D341Med (cell line): Measurements from ENCODE around the gene CACNA2D4.
"Not testable (repeated sequence)": the region's sequence is repeated elsewhere in the genome, so short reads cannot be mapped to it uniquely, and the experiment has no call there.

Experiments used
- DNase-seq: peaks from one replicate; pipeline ENCODE4 v3.0.0; 2012; ENCODE audit warnings: low spot score

The CACNA2D4 gene, protein sequence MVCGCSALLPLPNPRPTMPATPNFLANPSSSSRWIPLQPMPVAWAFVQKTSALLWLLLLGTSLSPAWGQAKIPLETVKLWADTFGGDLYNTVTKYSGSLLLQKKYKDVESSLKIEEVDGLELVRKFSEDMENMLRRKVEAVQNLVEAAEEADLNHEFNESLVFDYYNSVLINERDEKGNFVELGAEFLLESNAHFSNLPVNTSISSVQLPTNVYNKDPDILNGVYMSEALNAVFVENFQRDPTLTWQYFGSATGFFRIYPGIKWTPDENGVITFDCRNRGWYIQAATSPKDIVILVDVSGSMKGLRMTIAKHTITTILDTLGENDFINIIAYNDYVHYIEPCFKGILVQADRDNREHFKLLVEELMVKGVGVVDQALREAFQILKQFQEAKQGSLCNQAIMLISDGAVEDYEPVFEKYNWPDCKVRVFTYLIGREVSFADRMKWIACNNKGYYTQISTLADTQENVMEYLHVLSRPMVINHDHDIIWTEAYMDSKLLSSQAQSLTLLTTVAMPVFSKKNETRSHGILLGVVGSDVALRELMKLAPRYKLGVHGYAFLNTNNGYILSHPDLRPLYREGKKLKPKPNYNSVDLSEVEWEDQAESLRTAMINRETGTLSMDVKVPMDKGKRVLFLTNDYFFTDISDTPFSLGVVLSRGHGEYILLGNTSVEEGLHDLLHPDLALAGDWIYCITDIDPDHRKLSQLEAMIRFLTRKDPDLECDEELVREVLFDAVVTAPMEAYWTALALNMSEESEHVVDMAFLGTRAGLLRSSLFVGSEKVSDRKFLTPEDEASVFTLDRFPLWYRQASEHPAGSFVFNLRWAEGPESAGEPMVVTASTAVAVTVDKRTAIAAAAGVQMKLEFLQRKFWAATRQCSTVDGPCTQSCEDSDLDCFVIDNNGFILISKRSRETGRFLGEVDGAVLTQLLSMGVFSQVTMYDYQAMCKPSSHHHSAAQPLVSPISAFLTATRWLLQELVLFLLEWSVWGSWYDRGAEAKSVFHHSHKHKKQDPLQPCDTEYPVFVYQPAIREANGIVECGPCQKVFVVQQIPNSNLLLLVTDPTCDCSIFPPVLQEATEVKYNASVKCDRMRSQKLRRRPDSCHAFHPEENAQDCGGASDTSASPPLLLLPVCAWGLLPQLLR

GRCh38 chr12:1918081-1918883, at the start of gene CACNA2D4:
Gene CACNA2D4, minus strand, starts transcription at chr12:1918652. Its CDS starts 179 bp downstream, at chr12:1918473.
- peak; percentile 93 for DNase-seq

DNA sequence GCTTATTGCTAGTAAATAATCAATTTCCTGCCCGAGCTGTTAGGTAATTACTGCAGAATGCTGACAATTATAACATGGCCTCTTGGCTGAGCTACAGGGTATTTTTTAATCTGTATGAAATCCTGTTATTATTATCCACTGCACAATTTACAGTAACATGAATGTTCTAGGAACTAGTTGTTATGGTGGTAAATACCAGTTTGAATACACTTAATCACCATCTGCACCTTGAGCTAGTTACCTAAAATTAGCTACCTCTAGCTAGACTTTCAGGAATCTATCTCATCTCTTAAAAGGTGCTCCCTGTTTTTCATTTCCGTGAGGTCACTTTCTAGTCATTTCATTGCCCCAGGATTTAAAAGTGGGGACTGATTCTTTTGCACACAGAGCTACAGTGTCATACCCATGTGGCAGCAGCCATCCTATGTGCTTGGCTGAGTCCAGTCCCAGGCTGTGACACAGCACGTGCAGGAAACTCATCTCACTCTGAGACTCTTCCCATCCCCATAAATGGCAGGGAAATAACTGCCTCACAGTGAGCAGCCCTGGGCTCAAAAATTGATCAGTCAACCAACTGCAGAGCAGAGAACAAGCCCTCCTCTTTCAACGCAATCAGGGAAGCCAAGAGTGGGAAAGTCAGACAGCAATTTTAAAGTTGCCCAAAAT, 48.2 kb upstream of the CACNA2D4 start:
- DNase-seq, result no peak

DNA sequence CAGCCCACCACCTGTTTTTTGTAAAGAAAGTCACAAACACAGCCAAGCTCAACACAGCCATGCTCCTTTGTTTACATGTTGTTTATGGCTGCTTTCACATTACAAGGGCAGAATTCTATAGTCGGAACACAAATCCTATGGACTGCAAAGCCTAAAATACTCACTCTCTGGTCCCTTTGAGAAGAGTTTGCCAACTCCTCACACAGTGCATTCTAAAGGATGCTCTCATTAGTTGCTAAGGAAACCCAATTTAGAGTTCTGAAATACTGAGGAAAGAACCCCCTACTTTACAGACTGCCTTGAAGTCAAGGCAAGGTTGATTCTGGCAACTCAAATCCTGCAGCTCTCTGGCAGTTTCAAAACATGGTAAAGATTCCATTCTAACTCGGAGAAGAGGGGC, 47.5 kb upstream of the CACNA2D4 start:
- no peak for DNase-seq

DNA sequence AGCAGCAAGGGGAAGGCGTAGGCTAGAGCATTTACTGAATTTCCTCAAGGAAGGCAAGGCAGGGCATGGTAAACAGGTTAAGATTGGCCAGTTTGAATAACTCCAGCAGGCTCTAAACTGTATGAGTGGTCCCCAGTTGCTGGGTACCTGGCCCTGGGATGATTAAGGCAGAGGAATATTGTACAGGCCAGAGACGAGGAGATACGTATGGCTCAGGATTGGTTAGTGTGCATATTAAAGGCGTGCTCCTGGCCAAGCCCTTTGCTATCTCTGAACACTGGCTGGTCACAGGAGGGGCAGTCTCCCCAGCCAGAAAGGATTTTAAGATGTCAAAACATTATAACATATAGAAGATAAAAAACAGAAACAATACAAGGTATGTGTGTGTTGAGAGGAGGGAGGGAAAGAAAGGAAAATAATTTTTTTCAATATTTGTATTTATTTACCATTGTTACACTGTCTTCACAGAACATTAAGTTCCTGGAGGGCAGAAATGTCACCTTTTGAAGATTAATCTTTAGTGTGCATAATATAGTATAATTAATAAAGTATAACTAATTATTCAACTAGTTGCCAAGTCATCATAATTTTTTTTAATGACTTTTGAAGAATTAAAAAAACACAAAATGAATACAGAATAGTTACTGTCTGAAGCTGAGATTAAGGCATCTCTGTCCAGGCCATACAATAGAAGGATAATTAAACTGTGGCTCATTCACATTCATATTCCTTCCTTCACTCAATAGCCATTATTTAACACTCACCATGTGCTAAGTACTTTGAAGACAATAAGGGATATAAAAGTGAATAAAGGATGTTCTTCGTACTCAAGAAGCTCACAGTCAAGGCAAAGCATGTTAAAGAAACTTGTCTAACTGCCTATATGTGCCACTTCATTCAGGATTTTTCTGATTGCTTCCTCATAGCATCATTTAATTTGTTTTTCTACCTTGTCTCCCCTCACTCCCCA, 43.9 kb upstream of the CACNA2D4 start:
- no peak for DNase-seq

- no peak for DNase-seq
Observed at GRCh38 chr12:1956716-1957115, 38.3 kb upstream of the CACNA2D4 start.

GRCh38 chr12:1949771-1950470, 31.5 kb upstream of the CACNA2D4 start:
- no peak for DNase-seq

DNA sequence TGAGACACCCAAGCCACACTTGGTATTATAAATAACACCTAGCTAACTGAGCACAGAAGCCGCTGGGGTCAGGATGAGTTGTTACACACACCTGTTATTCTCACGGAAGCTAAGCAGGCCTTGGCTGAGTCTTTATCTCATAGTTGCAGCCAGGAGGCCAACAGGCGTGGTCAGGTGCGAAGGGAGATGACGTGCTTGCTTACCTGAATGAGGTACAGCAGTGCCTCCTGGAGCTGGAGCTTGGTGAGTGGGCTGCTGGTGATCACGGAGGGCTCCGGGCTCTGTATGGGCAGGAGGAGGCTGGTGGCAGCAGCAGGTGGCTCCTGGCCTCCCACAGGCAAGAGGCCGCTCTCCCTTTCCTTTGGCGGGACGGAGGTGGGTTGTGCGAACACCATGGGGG, 30.4 kb upstream of the CACNA2D4 start:
- no peak for DNase-seq

- no peak for DNase-seq
Observed at GRCh38 chr12:1947081-1947480, 28.6 kb upstream of the CACNA2D4 start.

DNA sequence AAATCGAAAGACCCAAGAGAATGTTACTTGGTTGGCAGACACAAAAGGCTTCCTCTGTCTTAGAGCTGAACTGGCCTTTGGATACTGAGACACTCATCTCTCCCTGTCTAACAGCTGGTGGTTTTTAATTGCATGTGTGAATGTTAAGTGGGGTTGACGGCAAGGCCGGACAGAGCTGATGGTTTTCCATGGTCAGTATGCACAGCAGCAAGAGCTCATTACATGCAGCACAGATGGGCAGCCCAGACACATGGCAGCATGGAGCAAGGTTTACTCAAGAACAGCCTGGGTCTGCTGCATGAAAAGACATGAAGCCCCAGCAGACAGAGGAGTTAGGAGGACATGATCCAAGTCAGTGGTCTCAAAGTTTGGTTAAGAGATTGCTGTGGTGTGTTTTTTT, 27.8 kb upstream of the CACNA2D4 start:
- no peak for DNase-seq

GRCh38 chr12:1945502-1945901, 27.1 kb upstream of the CACNA2D4 start:
- DNase-seq, result not testable (repeated sequence)

GRCh38 chr12:1939801-1940607, 21.6 kb upstream of the CACNA2D4 start:
- peak; percentile 83 for DNase-seq

GRCh38 chr12:1939331-1939730, 20.9 kb upstream of the CACNA2D4 start:
- DNase-seq, result no peak

DNA sequence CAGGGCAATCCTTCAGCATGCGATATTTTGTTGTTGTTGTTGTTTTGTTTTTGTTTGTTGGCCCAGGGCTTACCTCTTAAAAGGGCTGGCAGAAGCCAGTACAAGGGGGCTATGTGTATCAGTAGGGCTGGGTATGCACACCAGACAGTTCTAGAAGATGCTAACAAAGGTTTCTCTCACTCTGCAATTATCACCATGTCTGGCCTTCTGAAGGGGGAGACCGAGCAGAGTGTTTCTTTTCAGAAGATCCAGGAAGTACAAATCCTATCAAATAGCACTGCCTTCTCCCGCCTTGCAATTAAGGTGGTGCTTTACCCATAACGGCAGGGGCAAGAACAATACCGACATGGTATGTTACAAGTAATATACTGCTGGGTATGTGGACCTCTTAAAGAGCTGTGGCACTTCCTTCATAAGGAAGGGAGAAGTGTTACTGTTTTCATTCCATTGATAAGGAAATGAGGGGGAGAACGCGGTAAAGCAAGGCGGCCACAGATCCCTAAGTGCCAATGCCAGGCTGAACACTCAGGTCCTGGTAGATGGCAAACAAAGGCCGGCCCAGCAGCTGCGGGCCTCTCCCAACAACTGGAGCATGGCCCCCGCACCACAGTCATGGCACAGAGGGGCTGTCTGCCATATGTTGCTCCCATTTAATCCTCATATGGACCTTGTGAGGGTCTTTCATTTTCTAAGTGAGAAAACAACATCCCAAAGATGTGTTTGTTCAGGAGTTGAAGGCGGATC, 19.2 kb upstream of the CACNA2D4 start:
- DNase-seq, result no peak

- DNase-seq, result no peak
Observed at GRCh38 chr12:1936406-1937320, 18.2 kb upstream of the CACNA2D4 start.

DNA sequence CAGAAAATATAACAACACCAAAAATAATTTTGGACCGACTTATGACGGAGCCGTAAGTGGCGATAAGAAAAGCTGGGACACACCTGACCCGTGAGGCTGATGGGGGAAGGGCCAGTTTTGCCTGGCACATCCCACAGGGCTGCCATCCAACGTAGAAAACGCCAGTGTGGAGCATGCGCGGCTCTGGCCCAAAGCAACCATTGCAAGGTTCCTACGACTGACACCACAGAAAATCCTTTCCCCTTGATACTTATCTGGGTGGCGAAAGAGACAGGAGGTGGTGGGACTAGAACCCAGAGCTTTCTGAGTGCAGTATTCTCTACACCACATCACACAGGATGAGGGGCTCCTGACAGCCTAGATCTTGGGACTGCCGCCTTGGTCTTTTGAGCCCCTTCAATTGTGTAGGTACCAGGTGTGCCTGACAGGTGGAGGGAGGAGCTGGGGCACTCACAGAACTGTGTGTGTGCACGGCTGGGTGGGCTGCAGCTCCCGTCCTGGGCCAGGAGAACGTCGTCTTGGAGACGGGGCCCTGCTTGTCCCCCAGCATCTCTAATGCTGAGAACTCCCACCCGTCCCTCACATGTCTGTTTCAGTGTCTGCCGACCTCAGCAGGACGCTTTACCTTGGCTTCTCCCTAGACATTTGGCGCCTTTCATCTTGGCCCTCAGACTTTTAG, 17.4 kb upstream of the CACNA2D4 start:
- no peak for DNase-seq

DNA sequence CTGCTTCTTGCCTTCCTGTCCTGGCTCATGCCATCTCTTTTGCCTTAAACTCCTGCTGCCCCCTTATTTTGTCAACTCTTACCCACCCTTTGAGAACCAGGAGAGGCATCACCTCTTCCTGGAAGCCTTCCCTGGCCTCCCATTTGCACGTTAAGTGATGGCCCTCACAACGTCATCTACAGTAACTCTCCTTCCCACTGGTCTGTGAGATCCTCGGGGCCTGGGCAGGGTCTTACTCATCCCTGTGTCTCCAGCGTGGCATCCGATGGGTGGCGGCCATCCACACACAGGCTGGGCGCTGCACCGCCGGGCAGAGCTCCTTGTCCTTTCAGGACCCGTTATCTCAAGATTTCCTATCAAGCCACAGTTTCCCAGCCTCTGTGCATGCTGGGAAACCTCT, 16.8 kb upstream of the CACNA2D4 start:
- DNase-seq, result no peak
